Epithelial cell of proximal tubule (primary cell): ENCODE results near the gene GNAI3. TPM values are rescaled to one million over a fixed set of nuclear protein-coding genes. Genes with fewer than 3 reads are reported as not detected.

Source experiments
- DNase-seq: peaks from one replicate; pipeline ENCODE4 v3.0.0-alpha.2; 2011; ENCODE audit warnings: low read depth
- H3K4me3 ChIP-seq: 2 replicates; pipeline ENCODE4 v1.5.1; 2011; ENCODE audit warnings: low read depth, mild to moderate bottlenecking, low read length
- CTCF ChIP-seq: conservative IDR thresholded peaks from 2 replicates; pipeline ENCODE4 v1.5.1; 2012; ENCODE audit warnings: low read depth, mild to moderate bottlenecking, low read length
- total RNA-seq: library from RNA; depleted of rRNA; stranded (reverse); fragments of >200 nt; gene quantifications from 2 replicates; pipeline ENCODE4 v1.2.3, GENCODE V29; 2015

Gene GNAI3
- 12.7 and 14.1 TPM in 2 replicates for total RNA-seq

- no peak for TF ChIP-seq CTCF
- peak; percentile 66 for DNase-seq
- peak within 1 kb of the TSS; percentile 92 for H3K4me3 ChIP-seq
Measured at GRCh38 chr1:109548321-109549267, at the start of gene GNAI3. TSS of gene GNAI3 (plus strand) at chr1:109548615. CDS start at chr1:109548721, 106 bp downstream.

DNA sequence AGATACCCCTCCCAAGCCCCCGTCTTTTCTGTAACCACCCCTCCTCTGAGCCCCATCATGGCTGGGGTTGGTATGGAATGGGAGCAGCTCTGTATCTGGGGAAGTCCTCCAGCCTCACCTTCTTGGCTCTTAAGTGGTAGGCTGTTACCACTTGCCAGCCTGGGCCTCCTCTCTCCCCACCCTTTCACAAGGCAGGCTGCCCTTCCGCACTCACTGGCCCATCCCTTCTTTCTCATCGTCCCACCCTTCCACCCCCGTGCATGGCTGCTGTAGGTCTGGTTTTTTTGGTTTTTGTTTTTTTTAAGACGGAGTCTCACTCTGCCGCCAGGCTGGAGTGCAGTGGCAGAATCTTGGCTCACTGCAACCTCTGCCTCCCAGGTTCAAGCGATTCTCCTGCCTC is 49.3 kb upstream of the GNAI3 start:
- TF ChIP-seq CTCF: no peak
- no peak for DNase-seq
- H3K4me3 ChIP-seq: no peak overlapping the region

GRCh38 chr1:109499661-109500536 is 48.5 kb upstream of the GNAI3 start:
- no peak overlapping the region for H3K4me3 ChIP-seq
- peak; percentile 86 for TF ChIP-seq CTCF
- peak; percentile 74 for DNase-seq

- DNase-seq: no peak
- TF ChIP-seq CTCF: no peak
- no peak overlapping the region for H3K4me3 ChIP-seq
Measured at GRCh38 chr1:109500941-109501381, 47.5 kb upstream of the GNAI3 start.

- H3K4me3 ChIP-seq: no peak overlapping the region
- TF ChIP-seq CTCF: no peak
- no peak for DNase-seq
Measured at GRCh38 chr1:109501644-109502363, 46.6 kb upstream of the GNAI3 start.

DNA sequence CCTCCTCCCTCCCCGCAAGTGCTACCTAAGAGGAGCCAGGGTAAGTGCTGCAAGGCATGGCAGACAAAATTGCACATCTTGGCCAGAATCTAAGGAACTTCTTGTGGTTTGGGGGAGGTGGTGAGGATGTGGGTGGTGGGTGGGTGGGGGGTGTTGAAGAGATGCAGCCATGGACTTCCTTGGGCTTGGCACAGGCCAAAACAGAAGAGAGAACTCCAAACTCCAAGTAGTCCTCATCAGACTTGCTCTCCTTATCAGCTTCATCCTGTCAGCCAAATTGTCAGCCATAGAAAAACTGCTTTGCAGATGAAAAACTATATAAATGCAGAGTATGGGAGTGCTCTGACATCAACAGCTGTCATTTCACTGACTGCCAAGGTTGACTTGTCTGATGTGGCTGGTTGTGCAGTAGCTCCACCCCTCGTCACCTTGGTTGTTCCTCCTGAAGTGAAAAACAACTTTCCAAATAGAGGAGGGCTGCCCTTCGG is 46.0 kb upstream of the GNAI3 start:
- H3K4me3 ChIP-seq: no peak overlapping the region
- TF ChIP-seq CTCF: no peak
- no peak for DNase-seq
